Esophagus squamous epithelium (tissue), 5 donors: ENCODE measurements around the gene FN3KRP. TPM values are rescaled to one million over a fixed set of nuclear protein-coding genes. Genes with fewer than 3 reads are reported as not detected.

Experiments used
- DNase-seq: peaks from one replicate; lab custom pipeline; 2025; lab: John Stamatoyannopoulos, UW
- H3K27ac ChIP-seq, 4 donors: fragments of 200-600 bp; sonication (generic); one replicate each; pipeline ENCODE4 v1.5.1; 2016 to 2019; ENCODE audit warnings: mild to moderate bottlenecking in 1 of 4
- H3K27me3 ChIP-seq, 4 donors: fragments of 200-600 bp; sonication (generic); 1 replicate in 3 of 4; 2 replicates in 1 of 4; pipeline versions ENCODE4 v1.5.1 to v1.6.0; 2017 to 2021; ENCODE audit warnings: antibody characterized with exemption in 1 of 4
- H3K36me3 ChIP-seq, 3 donors: fragments of 200-600 bp; sonication (generic); one replicate each; pipeline ENCODE4 v1.5.1; 2016 to 2019
- H3K4me1 ChIP-seq, 3 donors: fragments of 200-600 bp; sonication (generic); one replicate each; pipeline ENCODE4 v1.5.1; 2017 to 2019
- H3K4me3 ChIP-seq, 4 donors: fragments of 200-600 bp; sonication (generic); 1 replicate in 3 of 4; 2 replicates in 1 of 4; pipeline ENCODE4 v1.5.1; 2016 to 2019; ENCODE audit warnings: mild to moderate bottlenecking in 2 of 4, moderate library complexity in 1 of 4
- H3K9me3 ChIP-seq, 3 donors: fragments of 200-600 bp; sonication (generic); one replicate each; pipeline ENCODE4 v1.5.1; 2016 to 2019
- CTCF ChIP-seq, 6 experiments: fragments of 450-650 bp in 4 of 6; fragments of 200-600 bp in 2 of 6; sonication (generic) in 2 of 6; IDR thresholded peaks; one replicate each; pipeline ENCODE4 v1.5.1; 2016 to 2019; ENCODE audit warnings: antibody characterized with exemption in 6 of 6, mild to moderate bottlenecking in 4 of 6, moderate library complexity in 4 of 6
- POLR2A ChIP-seq, 4 donors: fragments of 450-650 bp; IDR thresholded peaks; one replicate each; pipeline ENCODE4 v1.6.1; 2017; ENCODE audit warnings: antibody characterized with exemption in 4 of 4, mild to moderate bottlenecking in 4 of 4, moderate library complexity in 3 of 4
- WGBS, 2 donors: methylation state at CpG; one replicate each; pipeline ENCODE4 v1.1.5; 2018; 5-methylcytosine and 5-hydroxymethylcytosine counted together
- intact Hi-C: fragments of 100-400 bp; cut with DNase I; formaldehyde crosslinking; loops from one replicate; pipeline ENCODE4 v1.15.0; 2022
- total RNA-seq, 4 donors: library from RNA; depleted of rRNA; stranded (reverse); fragments of >200 nt; gene quantifications; one replicate each; pipeline ENCODE4 v1.1.0, GENCODE V29; 2016
- donor health status: DM: yes; HTN: yes; CAD: no.

Gene FN3KRP
- total RNA-seq, result 10 to 100 TPM in 2 of 4 donors, 1 to 10 TPM in 2; 9.1 to 13.5 (median 10.2) TPM

- H3K27me3 ChIP-seq, result no peaks in the 10 kb centered on the region
- H3K36me3 ChIP-seq, result peaks cover 6 to 32% (median 7%) of the 10 kb centered on the region in 3 donors
- DNase-seq, result peak; percentile 59
- intact Hi-C loops, result no loop called here
- 0 to 1% methylated on average over 18 to 23 of the region's 75 CpGs for WGBS, 2 donors
- peaks cover 13 to 22% (median 19%) of the 10 kb centered on the region in 3 donors for H3K4me1 ChIP-seq
- peak within 1 kb of the TSS; percentile 87 to 91 (median 88) for H3K27ac ChIP-seq
- H3K4me3 ChIP-seq, result peak within 1 kb of the TSS; percentile 75 to 99 (median 84)
- TF ChIP-seq POLR2A (IDR thresholded peaks at IDR 0.05), result peak in 3 of 4 donors; percentile 38 to 72 (median 63)
- TF ChIP-seq CTCF (IDR thresholded peaks at IDR 0.05), result no peak
- H3K9me3 ChIP-seq, result no peaks in the 10 kb centered on the region
Observed at GRCh38 chr17:82716203-82717010, at the start of gene FN3KRP. Gene FN3KRP (plus strand): TSS chr17:82716706. CDS start chr17:82716756, 50 bp downstream.

- Histone ChIP-seq H3K36me3 (peaks cover 0 to 21% (median 3%) of the 10 kb centered on the region in 3 donors), H3K27ac (no peak overlapping the region), H3K4me1 (peaks cover 0 to 21% (median 3%) of the 10 kb centered on the region in 3 donors), H3K27me3 (no peaks in the 10 kb centered on the region), H3K9me3 (no peaks in the 10 kb centered on the region), H3K4me3 (no peak overlapping the region)
- intact Hi-C loops, result loop anchor here (10.0 kb wide), 1 partner anchor 108 kb away; no protein-coding TSS in a partner anchor
- TF ChIP-seq CTCF (IDR thresholded peaks at IDR 0.05), result no peak
- no peak for TF ChIP-seq POLR2A (IDR thresholded peaks at IDR 0.05)
- no peak for DNase-seq
- 89 to 93% methylated on average over 8 to 11 of the region's 28 CpGs for WGBS, 2 donors
Observed at GRCh38 chr17:82666931-82667667, 49.4 kb upstream of the FN3KRP start.

- Histone ChIP-seq H3K4me3 (no peak overlapping the region), H3K27me3 (no peaks in the 10 kb centered on the region), H3K4me1 (peaks cover 0 to 21% (median 3%) of the 10 kb centered on the region in 3 donors), H3K27ac (no peak overlapping the region), H3K9me3 (no peaks in the 10 kb centered on the region), H3K36me3 (peaks cover 0 to 16% (median 0%) of the 10 kb centered on the region in 3 donors)
- TF ChIP-seq CTCF (IDR thresholded peaks at IDR 0.05), result no peak
- no peak for TF ChIP-seq POLR2A (IDR thresholded peaks at IDR 0.05)
- DNase-seq, result no peak
- 80 to 86% methylated on average over 8 to 11 of the region's 15 CpGs for WGBS, 2 donors
- intact Hi-C loops, result loop anchor here (10.0 kb wide), 1 partner anchor 107 kb away; no protein-coding TSS in a partner anchor
Observed at GRCh38 chr17:82667668-82668000, 48.9 kb upstream of the FN3KRP start.

GRCh38 chr17:82668024-82668630 lies 48.4 kb upstream of the FN3KRP start:
- H3K27ac ChIP-seq, result peak overlapping the region in 2 of 4 donors; percentile 53 to 75
- no peak for TF ChIP-seq CTCF (IDR thresholded peaks at IDR 0.05)
- no peak for TF ChIP-seq POLR2A (IDR thresholded peaks at IDR 0.05)
- DNase-seq, result no peak
- peaks cover 0 to 15% (median 0%) of the 10 kb centered on the region in 3 donors for H3K36me3 ChIP-seq
- 59 to 66% methylated on average over 2 to 8 of the region's 16 CpGs for WGBS, 2 donors
- no peaks in the 10 kb centered on the region for H3K9me3 ChIP-seq
- H3K4me1 ChIP-seq, result peaks cover 0 to 21% (median 3%) of the 10 kb centered on the region in 3 donors
- H3K4me3 ChIP-seq, result no peak overlapping the region
- no peaks in the 10 kb centered on the region for H3K27me3 ChIP-seq
- intact Hi-C loops, result loop anchor here (10.0 kb wide), 1 partner anchor 107 kb away; no protein-coding TSS in a partner anchor
